Right atrium auricular region (tissue), 2 donors: ENCODE data around the gene PDGFRB. TPM values are rescaled to one million over a fixed set of nuclear protein-coding genes. Genes with fewer than 3 reads are reported as not detected.

Experiments used
- DNase-seq: peaks from one replicate; pipeline ENCODE4 v3.0.0-alpha.2; 2019; ENCODE audit warnings: low spot score
- H3K27ac ChIP-seq, 2 donors: fragments of 200-600 bp; sonication (generic); 1 replicate in 1 of 2; 2 replicates in 1 of 2; pipeline ENCODE4 v1.5.1; 2016 to 2019
- H3K27me3 ChIP-seq, 2 donors: fragments of 200-600 bp; sonication (generic); one replicate each; pipeline versions ENCODE4 v1.5.1 to v1.6.0; 2017 to 2019
- H3K36me3 ChIP-seq: fragments of 200-600 bp; sonication (generic); one replicate; pipeline ENCODE4 v1.5.1; 2016
- H3K4me1 ChIP-seq, 2 donors: fragments of 200-600 bp; sonication (generic); one replicate each; pipeline versions ENCODE4 v1.5.1 to v1.6.0; 2017 to 2019
- H3K4me3 ChIP-seq, 2 donors: fragments of 200-600 bp; sonication (generic); 1 replicate in 1 of 2; 2 replicates in 1 of 2; pipeline ENCODE4 v1.5.1; 2017 to 2019; ENCODE audit warnings: mild to moderate bottlenecking in 1 of 2, moderate library complexity in 1 of 2
- H3K9me3 ChIP-seq, 2 donors: fragments of 200-600 bp; sonication (generic); one replicate each; pipeline ENCODE4 v1.5.1; 2019
- CTCF ChIP-seq, 2 donors: fragments of 200-600 bp; sonication (generic); IDR thresholded peaks; one replicate each; pipeline ENCODE4 v1.5.1; 2019; ENCODE audit warnings: antibody characterized with exemption in 2 of 2
- total RNA-seq, 2 donors: library from RNA; depleted of rRNA; stranded (reverse); fragments of >200 nt; gene quantifications; one replicate each; pipeline ENCODE4 v1.1.0, GENCODE V29; 2016

The PDGFRB gene
- total RNA-seq, 2 donors from 2014 or later = 68.3 to 68.7 TPM

GRCh38 chr5:150122158-150122510 lies 33.5 kb downstream of the PDGFRB start:
- DNase-seq = no peak
- no peak for TF ChIP-seq CTCF (IDR thresholded peaks at IDR 0.05)
- no peaks in the 10 kb centered on the region for H3K4me1 ChIP-seq
- peaks cover 76% of the 10 kb centered on the region for H3K36me3 ChIP-seq
- no peak overlapping the region for H3K4me3 ChIP-seq
- no peaks in the 10 kb centered on the region for H3K27me3 ChIP-seq
- no peak overlapping the region for H3K27ac ChIP-seq
- H3K9me3 ChIP-seq = no peaks in the 10 kb centered on the region

GRCh38 chr5:150121448-150122157 lies 34.0 kb downstream of the PDGFRB start:
- Histone ChIP-seq H3K9me3 (no peaks in the 10 kb centered on the region), H3K4me3 (no peak overlapping the region), H3K27me3 (no peaks in the 10 kb centered on the region), H3K36me3 (peaks cover 76% of the 10 kb centered on the region), H3K4me1 (no peaks in the 10 kb centered on the region), H3K27ac (no peak overlapping the region)
- DNase-seq = no peak
- TF ChIP-seq CTCF (IDR thresholded peaks at IDR 0.05) = no peak

- TF ChIP-seq CTCF (IDR thresholded peaks at IDR 0.05) = no peak
- no peak overlapping the region for H3K27ac ChIP-seq
- H3K4me3 ChIP-seq = no peak overlapping the region
- H3K4me1 ChIP-seq = no peaks in the 10 kb centered on the region
- DNase-seq = no peak
- H3K36me3 ChIP-seq = peaks cover 80% of the 10 kb centered on the region
- H3K9me3 ChIP-seq = no peaks in the 10 kb centered on the region
- H3K27me3 ChIP-seq = no peaks in the 10 kb centered on the region
Measured at GRCh38 chr5:150120617-150121447, 34.8 kb downstream of the PDGFRB start.

DNA sequence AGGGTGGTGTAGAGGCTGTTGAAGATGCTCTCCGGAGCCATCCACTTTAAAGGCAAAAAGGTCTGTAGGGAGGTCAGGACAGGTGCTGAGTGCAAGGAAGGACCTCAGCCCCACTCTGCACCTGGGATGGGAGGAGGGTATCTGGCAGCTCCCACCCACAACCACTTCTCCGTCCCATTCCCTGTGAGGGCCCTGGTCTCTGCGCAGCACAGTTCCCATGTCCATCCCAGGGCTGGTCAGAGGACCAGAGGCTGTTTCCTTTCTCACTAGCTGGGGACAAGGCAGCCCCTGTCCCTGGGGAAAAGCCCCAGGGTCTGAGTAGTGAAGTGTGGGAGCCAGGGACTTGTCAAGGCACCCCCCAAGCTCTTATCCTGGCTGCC lies 35.6 kb downstream of the PDGFRB start:
- peaks cover 0 to 5% of the 10 kb centered on the region in 2 donors for H3K4me1 ChIP-seq
- no peaks in the 10 kb centered on the region for H3K27me3 ChIP-seq
- H3K27ac ChIP-seq = no peak overlapping the region
- H3K4me3 ChIP-seq = no peak overlapping the region
- no peak for TF ChIP-seq CTCF (IDR thresholded peaks at IDR 0.05)
- H3K36me3 ChIP-seq = peaks cover 83% of the 10 kb centered on the region
- DNase-seq = no peak
- H3K9me3 ChIP-seq = no peaks in the 10 kb centered on the region

- Histone ChIP-seq H3K9me3 (no peaks in the 10 kb centered on the region), H3K27ac (no peak overlapping the region), H3K4me3 (no peak overlapping the region), H3K4me1 (peaks cover 0 to 8% of the 10 kb centered on the region in 2 donors), H3K36me3 (peaks cover 78% of the 10 kb centered on the region), H3K27me3 (no peaks in the 10 kb centered on the region)
- no peak for TF ChIP-seq CTCF (IDR thresholded peaks at IDR 0.05)
- DNase-seq = no peak
Measured at GRCh38 chr5:150119421-150120061, 36.1 kb downstream of the PDGFRB start.
